GM18520 (cell line): ENCODE results near the gene OMP.

Experiments
- ATAC-seq: cut with Tn5 transposase; IDR thresholded peaks from one replicate; pipeline ENCODE4 v1.9.1; 2021; ENCODE audit not compliant: unreplicated experiment

Gene OMP

GRCh38 chr11:77136784-77137420 is 34.3 kb downstream of the OMP start:
- ATAC-seq = no peak

- no peak for ATAC-seq
These were observed 34.8 kb downstream of the OMP start for GRCh38 chr11:77137421-77137820.

- ATAC-seq = no peak
These were observed 35.5 kb downstream of the OMP start for GRCh38 chr11:77138106-77138649.

GRCh38 chr11:77139201-77139600 is 36.6 kb downstream of the OMP start:
- no peak for ATAC-seq

- ATAC-seq = no peak
These were observed 37.7 kb downstream of the OMP start for GRCh38 chr11:77140231-77140851.

- ATAC-seq = no peak
These were observed 38.4 kb downstream of the OMP start for GRCh38 chr11:77141034-77141433.

- ATAC-seq = no peak
These were observed 38.8 kb downstream of the OMP start for GRCh38 chr11:77141475-77141874.

- ATAC-seq = no peak
These were observed 39.7 kb downstream of the OMP start for GRCh38 chr11:77142091-77142975.

- ATAC-seq = no peak
These were observed 40.9 kb downstream of the OMP start for GRCh38 chr11:77143405-77144020.

GRCh38 chr11:77144196-77144856 is 41.7 kb downstream of the OMP start:
- no peak for ATAC-seq

GRCh38 chr11:77144857-77145428 is 42.3 kb downstream of the OMP start:
- ATAC-seq = no peak

- ATAC-seq = no peak
These were observed 43.8 kb downstream of the OMP start for GRCh38 chr11:77146261-77147035.

- ATAC-seq = no peak
These were observed 44.3 kb downstream of the OMP start for GRCh38 chr11:77147036-77147315.

GRCh38 chr11:77147668-77148321 is 45.2 kb downstream of the OMP start:
- no peak for ATAC-seq

- ATAC-seq = no peak
These were observed 46.5 kb downstream of the OMP start for GRCh38 chr11:77148963-77149715.

GRCh38 chr11:77149716-77150392 is 47.2 kb downstream of the OMP start:
- no peak for ATAC-seq

GRCh38 chr11:77150836-77151235 is 48.2 kb downstream of the OMP start:
- no peak for ATAC-seq
